Cardiac fibroblast (primary cell): Measurements from ENCODE around the gene G6PC1.
"Not testable (repeated sequence)": the region's sequence is repeated elsewhere in the genome, so short reads cannot be mapped to it uniquely, and the experiment has no call there.

Source experiments
- DNase-seq, 2 donors: peaks; one replicate each; pipeline versions ENCODE4 v3.0.0 to v3.0.0-alpha.2; 2010; ENCODE audit warnings: low read depth in 2 of 2
- H3K4me3 ChIP-seq, 2 donors: replicated peaks in 1 of 2; 1 replicate in 1 of 2; 2 replicates in 1 of 2; pipeline ENCODE4 v1.5.1; 2011; ENCODE audit warnings: low read depth in 2 of 2, low read length in 2 of 2, mild to moderate bottlenecking in 2 of 2, moderate library complexity in 1 of 2
- CTCF ChIP-seq: IDR thresholded peaks from one replicate; pipeline ENCODE4 v1.5.1; 2011; ENCODE audit warnings: low read depth, mild to moderate bottlenecking, low read length, inconsistent platforms

G6PC1 gene

GRCh38 chr17:42877037-42877436 lies 23.6 kb upstream of the G6PC1 start:
- no peak overlapping the region for H3K4me3 ChIP-seq
- no peak for DNase-seq
- TF ChIP-seq CTCF: no peak

GRCh38 chr17:42878123-42878880 lies 22.3 kb upstream of the G6PC1 start:
- H3K4me3 ChIP-seq: no peak overlapping the region
- TF ChIP-seq CTCF: no peak
- DNase-seq: no peak

GRCh38 chr17:42878924-42879595 lies 21.5 kb upstream of the G6PC1 start:
- no peak for DNase-seq

GRCh38 chr17:42879596-42879985 lies 21.0 kb upstream of the G6PC1 start:
- no peak overlapping the region for H3K4me3 ChIP-seq
- DNase-seq: peak; percentile 25 to 57
- no peak for TF ChIP-seq CTCF

More at GRCh38 chr17:42878924-42879595, 21.5 kb upstream of the G6PC1 start:
- no peak overlapping the region for H3K4me3 ChIP-seq
- no peak for TF ChIP-seq CTCF

- no peak overlapping the region for H3K4me3 ChIP-seq
- no peak for TF ChIP-seq CTCF
- no peak for DNase-seq
Measured at GRCh38 chr17:42880776-42881310, 19.8 kb upstream of the G6PC1 start.

GRCh38 chr17:42881706-42882105 lies 18.9 kb upstream of the G6PC1 start:
- not testable (repeated sequence) for DNase-seq, H3K4me3 ChIP-seq

- TF ChIP-seq CTCF: no peak
- no peak overlapping the region for H3K4me3 ChIP-seq
- DNase-seq: no peak
Measured at GRCh38 chr17:42882166-42882565, 18.4 kb upstream of the G6PC1 start.
